Amniotic stem cell (primary cell): ENCODE data around the gene BCL10.
A peak's percentile ranks its signal among the peaks of the same experiment; 100 is the strongest.
"Not testable (repeated sequence)": the region's sequence is repeated elsewhere in the genome, so short reads cannot be mapped to it uniquely, and the experiment has no call there.

Experiments
- DNase-seq: peaks from one replicate; lab custom pipeline; 2025; lab: John Stamatoyannopoulos, UW

The BCL10 gene

DNA sequence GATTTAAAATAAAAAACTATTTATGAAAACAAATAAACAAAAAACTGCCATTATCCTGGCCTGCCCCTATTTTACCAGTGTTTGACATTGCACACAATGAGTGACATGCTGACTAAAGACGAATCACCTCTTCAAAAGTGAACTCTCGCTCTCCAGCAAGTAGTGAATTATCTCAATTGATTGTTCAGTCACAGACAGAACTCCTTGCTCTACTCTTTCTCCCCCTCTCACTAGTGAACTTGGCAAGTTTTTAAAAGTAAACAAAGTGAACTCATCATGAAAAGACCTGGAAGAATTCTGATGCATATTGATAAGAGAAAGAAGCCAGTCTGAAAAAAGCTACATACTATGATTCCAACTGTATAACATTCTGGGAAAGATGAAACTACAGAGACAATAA, 12.3 kb downstream of the BCL10 start:
- DNase-seq = no peak

GRCh38 chr1:85262985-85263384, 13.4 kb downstream of the BCL10 start:
- DNase-seq = no peak

- no peak for DNase-seq
Measured at GRCh38 chr1:85259912-85260274, 16.5 kb downstream of the BCL10 start.

DNA sequence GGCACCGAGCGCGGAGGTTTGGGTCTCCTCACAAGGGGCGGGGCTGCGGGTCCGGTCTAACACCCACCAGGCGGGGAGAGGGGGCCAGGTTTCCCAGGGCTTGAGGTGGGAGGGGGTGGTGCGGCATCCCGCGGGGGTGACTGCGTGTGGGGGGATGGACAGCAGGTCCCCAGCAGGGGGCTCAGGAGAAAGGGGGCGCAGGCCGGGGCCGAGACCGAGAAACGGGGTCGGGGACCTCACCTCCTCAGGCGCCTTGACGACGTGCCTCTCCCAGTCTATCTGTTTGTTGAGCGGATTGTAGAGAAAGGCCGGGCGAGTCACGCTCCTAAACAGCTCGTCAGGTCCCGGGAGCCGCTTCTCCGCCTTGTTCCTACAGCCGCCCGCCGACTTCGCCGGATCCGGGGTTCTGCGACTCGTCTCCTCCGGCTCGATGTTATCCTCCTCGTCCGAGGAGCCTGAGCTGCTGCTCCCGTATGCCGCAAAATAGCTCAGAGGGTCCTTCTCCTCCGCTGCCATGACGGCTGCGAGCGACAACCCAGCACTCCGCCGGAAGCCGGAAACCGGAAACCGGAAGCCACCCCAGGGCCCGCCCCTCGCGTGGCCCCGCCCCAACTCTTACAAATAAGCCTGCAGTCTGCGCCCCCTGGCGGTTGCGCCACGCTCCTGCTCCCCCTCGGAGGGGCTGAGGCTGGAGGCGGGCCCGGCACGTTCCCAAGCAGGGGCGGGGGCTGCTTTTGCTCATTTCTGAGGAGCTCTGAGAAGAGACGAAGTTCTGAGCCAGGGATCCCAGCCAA, 17.1 kb downstream of the BCL10 start, which contains the start of gene C1orf52:
C1orf52 (minus strand) TSS at position 545 of the 794 bp plus-strand sequence; CDS start at position 516, 29 bp downstream.
- DNase-seq = peak; percentile 85

DNA sequence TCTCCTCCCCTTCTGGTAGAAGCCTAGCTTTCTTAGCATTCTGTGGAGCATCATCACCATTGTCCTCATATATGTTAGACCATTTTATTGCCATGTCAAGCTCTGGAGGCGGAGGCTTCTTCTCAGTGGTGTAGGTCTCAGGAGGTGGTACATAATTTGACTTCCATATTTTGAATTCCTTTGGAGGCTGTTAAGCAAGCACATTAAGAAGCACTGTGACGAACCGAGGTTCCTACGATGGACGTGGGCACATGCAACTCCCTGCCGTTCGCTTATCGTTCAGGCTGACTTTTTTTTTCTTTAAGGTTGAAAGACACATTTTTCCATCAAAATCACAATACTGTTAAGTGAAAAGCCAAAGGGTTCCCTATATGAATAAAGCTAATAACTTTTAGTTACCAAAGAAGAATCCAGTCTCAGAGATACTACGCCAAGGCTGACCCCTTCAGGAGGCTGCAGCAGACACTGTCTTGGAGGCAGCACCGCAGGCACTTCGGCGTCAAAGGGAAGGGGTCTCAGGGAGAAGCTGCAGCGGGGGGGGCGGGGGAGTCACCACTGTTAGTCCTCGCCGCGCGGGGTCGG, 17.8 kb downstream of the BCL10 start:
- no peak for DNase-seq

- DNase-seq = not testable (repeated sequence)
Measured at GRCh38 chr1:85249042-85249441, 27.4 kb downstream of the BCL10 start.

- no peak for DNase-seq
Measured at GRCh38 chr1:85245891-85246290, 30.5 kb downstream of the BCL10 start.

GRCh38 chr1:85245456-85245855, 31.0 kb downstream of the BCL10 start:
- no peak for DNase-seq

DNA sequence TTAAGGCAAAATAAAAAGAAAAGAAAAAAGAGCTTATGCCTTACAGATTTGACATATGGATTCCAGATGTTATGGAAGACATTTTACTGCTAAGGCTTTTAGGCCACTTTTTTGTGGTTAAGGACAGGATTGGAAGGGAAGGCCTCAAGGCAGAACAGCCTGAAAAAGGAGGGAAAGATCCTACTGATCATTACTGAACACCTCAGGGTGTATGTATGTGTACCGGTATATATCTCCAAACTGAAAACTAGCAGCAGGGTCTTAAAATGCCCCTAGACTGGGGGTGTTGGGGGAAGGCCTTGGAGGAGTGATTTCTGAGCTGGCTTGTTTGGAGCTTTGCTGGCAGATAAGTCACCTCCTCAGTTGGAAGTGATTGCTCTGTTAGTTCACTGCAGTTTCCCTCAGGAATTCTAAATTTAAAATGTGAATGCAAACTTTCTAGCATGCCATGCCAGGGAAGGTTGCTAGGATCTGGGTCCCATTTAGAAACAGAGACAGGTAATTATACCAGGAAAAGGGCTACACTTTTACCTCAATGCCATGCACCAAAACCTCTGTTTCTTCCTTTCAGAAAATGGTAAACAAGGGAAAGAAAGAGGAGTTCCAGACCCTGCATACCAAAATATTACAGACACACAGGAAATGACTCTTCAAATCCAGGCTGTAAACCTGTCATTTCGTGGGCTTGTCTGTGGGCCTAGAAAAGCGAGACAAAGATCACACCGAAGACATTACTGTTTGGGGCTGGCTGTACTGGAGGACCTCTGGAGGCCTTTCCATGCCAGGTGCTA, 32.0 kb downstream of the BCL10 start:
- no peak for DNase-seq

DNA sequence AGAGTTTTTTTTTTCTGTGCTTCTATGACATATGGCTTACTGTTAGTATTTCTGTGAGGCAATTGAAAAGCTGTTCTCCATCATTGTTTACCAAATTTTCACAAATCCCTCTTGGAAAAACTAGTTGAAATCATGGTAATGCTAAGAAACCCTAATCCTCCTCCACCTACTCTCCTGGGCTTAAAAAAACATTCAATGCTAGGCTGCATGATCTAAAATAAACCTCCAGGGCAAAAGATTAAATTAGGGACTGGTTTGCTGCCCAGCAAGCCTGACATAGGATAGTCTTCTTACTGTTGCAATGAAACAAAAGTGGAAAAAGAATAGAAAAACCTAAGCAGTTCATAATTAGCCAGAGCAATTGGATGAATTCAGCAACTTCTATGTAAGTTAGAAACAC, 33.1 kb downstream of the BCL10 start:
- no peak for DNase-seq

DNA sequence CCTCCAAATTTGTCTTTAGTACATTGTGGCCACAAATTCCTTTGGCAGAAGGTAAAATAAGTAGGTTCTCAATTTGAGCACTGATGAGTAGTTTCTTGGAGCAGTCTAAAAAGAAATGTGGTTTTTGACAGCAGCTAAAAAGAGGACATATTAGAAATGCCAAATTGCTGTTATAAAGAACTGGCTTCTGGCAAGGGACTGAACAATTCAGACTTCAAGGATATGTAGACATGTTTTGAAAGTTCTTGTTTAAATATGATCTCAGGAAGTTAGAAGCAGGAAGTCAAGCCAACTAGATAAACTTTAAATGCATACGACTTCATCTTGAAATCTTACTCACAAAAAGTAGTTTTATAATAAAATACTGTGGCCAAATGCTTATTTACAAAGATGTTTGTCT, 35.8 kb downstream of the BCL10 start:
- no peak for DNase-seq

DNA sequence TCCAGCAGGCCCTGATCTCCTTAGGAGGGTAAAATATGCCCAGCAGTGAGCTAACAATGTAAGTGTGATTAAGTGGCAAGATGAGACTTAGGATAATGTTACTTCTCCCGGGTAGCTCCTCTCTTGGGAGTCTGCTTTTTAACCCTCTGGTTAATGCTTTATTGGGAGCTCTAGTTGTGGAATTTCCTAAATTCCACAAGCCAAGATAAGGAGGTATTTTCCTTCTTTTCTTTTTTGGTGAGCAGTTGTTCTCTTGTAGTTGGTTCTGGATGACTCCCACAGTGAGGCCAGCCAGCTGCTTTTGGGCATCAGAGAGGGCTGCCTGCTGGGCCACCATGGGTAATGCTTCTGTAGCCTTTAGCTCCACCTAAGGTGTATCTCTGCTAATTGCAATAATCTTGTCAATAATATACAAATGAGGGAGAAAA, 36.2 kb downstream of the BCL10 start:
- DNase-seq = no peak

DNA sequence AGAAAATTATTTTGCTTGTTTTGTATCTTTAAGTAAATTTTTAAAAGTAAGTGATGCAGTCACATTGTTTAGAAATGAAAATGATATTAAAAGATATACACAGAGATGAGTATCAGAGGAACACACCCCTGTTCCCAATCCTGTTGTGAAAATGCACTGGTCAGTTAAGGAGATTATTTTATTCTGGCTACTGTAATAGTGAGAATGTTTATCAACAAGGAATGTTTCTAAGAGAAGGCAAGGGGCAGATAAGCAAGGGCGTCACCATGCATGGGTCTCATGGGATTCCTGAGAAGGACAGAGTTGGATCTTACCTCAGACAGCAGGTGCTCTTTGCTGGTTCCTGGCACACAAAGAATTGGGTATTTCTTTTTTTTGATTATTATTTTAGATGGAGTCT, 38.8 kb downstream of the BCL10 start:
- DNase-seq = no peak

DNA sequence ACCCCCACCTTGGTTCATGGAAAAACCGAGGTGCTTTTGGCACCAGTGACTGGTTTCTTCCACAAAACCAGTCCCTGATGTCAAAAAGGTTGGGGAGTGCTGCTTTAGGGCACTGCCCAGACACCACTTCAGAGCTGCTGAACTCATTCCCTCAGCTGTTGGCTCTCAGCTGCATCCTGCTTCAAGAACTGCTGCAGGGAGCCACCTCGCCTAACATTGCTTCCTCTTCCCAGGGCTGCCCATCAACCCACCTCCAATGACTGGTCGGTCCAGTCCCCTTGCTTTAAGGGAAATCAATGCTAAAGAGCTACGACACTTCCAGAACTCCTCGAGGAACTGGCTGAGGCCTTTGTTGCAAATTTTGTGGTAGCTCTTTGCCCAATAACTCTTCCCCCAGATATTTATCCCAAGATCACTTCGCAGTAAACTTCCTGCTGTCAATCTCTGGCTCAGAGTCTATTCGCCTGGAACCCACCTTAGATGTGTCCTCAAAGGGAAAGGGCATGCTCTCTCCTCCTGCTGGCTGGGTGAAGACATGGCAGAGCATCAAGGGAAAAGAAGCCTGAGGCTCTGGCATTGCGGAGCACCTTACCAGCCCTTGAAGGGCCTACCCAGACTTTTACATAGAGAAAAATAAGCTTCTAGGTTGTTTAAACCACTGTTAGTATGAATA, 46.0 kb downstream of the BCL10 start:
- no peak for DNase-seq

- DNase-seq = no peak
Measured at GRCh38 chr1:85229574-85230097, 46.8 kb downstream of the BCL10 start.

DNA sequence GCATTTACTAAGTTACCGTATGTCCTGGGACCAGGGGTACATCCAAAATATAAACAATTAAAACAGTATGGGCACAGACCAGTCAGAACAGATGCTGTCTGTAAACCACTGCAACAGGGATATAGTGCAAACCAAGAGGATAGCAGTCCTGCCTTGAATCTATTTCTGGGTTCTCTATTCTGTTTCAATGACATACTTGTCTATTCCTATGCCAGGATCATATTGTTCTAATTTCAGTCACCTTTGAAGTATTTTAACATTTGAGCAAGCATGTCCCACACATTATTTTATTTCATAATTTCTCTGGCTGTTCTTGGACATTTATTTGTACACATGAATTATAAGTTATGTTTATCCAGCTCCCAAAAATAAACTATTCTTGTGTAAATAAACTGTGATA, 47.5 kb downstream of the BCL10 start:
- DNase-seq = no peak

DNA sequence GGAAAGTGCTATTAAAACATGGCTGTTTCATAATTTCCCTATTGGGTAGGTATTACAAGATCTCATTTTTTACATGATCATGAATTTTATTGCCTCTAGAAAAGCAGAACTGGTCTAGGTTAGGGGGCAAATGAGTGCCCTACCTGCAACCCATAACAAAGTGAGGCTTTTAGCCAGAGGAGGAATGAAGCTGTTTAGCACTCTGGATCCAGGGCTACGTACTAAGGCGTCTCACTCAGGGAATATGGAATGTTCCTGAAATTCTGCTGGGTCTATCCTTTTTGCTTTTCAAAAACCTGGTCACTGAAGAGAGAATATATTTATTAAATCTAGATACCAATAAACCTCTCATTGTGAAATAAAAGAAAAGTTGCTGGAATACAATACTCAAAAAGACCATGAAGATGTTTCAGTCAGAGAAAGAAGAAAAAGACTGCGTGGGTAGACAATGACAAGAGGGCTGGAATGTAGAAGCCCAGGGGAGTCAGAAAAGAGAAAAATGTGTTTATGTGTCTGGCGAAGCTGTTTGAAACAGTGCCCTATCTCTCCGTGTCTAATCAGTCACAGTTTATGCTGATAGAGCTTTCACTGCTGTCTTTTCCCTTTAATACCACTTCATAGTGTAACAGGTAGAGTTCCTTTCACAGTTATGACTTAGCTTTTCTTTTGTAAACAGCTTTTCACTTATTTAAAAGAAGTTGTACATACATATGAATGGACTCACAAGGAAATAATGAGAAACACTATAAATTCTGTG, 50.6 kb downstream of the BCL10 start:
- DNase-seq = no peak

DNA sequence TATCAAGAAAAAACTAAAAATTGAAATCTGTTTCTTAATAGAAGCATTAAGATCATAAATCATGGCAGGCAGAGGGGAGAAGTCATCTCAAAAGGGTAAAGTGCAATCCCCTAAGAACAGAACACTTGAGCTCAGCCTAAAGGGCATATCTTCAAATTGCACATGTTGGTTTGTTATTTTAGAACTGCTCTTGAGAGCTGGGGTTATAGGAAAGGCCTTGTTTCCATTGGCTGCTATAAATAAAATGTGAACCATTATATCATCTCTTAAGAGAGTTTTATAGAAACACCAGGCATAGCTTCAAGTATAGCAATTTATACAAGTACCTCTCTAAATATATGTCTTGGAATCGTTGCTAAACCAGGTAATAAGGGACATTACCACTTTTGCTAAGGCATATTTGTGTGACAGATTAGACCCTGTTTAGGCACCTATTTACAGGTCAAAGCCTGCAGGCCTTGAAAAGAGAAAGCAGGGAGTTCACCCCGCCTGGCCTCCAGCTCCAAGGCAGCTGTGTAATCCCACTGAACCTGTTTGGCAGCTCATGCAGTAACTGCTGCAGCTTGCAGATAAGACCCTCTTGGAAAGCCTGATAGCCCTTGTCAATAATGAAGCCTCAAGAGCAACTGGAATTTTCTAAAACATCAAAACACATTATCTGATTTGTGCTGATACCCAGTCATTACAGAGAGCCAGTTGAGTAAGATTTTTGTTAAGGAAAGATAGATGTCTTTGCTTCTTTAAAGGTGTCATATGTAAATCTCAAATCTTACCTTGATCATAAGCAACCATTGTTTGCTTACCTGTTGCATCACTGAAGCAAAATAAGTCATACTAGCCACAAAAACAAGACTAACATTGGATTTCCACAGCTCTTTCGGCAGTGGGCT, 51.5 kb downstream of the BCL10 start:
- no peak for DNase-seq

DNA sequence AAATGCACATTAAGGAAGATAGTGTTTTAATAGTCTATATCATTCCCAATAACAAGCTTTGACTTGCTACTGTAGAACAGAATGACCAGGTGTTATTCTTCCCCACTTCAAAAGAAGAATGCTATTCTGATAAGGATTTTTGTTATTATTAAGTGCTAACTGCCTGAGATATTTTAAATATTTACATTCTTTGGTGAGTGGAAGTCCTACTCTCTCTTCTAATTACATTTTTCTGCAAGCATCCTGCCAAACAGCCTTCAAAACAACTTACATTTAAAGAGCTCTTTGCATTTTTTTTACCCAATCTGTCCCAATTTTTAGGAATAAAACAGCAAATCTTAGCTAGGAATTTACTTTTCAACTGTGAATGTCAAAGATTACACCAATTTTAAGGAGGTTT, 52.1 kb downstream of the BCL10 start:
- no peak for DNase-seq

DNA sequence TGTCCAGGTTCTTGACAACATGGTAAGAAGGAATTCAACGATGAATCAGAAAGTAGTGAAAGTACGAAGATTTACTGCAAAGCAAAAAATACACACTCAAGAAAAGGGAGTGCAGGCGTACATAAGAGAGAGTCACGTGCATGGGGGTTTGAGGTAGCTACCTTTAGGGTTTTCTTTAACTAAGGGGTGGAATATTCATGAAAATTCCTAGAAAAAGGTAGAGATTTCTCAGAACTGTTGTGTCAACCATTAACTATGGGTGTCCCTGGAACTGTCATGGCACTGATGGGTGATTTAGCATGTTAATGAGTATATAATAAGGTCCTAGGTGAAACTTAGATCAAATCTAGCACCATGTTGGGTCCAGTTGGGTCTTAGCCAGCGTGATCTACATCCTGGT, 53.1 kb downstream of the BCL10 start:
- no peak for DNase-seq
